GM19239 (cell line): ENCODE results near the gene BBS4.

Source experiments
- DNase-seq: peaks from one replicate; pipeline ENCODE4 v3.0.0; 2011; ENCODE audit warnings: low spot score; ENCODE audit not compliant: insufficient read length
- FAIRE-seq: peaks from 2 replicates; lab custom pipeline; 2011; peaks lifted over from hg19 to GRCh38; lab: Jason Lieb, UNC

BBS4 gene

DNA sequence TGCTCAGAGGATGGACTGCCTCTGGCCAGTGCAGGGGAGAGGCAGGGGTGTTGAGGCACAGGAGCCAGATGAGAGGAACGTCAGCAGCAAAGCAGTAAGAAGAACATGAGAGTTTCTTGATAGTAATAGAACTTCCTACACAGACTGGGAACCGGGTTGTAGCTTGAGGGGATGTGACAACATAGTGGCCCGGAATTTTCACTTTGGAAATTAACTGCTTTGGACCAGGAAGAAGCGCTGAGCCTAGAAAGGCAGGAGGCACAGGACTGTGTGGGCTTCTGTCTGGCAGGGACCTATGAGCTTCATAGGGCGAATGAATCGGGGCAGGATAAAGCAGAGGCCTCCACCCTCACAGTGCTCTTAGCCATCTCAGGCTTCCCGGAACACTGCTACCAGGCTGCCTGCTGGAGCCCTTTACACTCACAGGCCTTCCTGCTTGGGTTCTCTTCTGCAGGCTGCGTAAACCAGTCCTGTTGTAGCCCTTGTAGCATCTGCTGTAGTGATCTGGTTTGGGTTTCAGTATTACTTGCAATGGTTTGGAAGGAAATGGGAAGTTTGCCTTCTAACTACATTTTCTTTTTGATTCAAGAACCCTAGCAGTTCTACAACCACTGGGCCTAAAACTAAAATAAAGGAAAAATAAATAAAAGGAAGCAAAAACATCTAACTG is 100.8 kb downstream of the BBS4 start:
- peak; percentile 18 for FAIRE-seq
- DNase-seq, result no peak

DNA sequence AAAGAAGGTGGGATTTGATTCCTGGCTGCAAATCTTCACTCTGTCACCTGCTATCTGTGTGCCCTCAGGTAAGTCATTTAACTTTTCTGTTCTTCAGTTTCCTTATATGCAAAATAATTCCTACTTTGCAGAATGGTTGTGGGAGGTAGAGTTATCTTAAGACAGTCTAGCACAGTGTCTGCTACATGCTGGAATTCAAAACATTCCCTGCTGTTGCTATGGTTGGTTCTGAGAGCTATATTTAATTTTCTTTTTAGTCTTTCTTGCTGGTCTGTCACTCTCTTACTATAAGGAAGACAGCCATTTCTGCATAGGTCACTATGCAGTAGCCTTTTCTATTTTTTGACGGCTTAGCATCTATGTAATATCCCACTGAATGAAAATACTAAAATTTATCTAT is 101.5 kb downstream of the BBS4 start:
- DNase-seq (no peak), FAIRE-seq (no peak)
